ENCODE results near the gene CSPG4. TPM values are rescaled to one million over a fixed set of nuclear protein-coding genes. Genes with fewer than 3 reads are reported as not detected.

CSPG4 gene
- total and polyA plus RNA-seq, 2 of the 8 experiments (the other 6 are each of a cell fraction or from before 2014, with no cell fraction given): 1.4 to 3.0 TPM

- no peak overlapping the region for H3K4ac ChIP-seq (replicated peaks; ENCODE audit: insufficient read length, low read depth, low read length)
- 0 out of 2 replicates have a peak overlapping the region, but pooled peaks have one; percentile 24 for H2BK5ac ChIP-seq (ENCODE audit: low read depth, low read length)
- DNase-seq (ENCODE audit: low read depth in 1 of 2, low spot score in 2 of 2) (no peak), FAIRE-seq (no peak)
- H3K79me2 ChIP-seq (ENCODE audit: control insufficient read depth in 1 of 2, insufficient read depth in 2 of 2, low read length in 2 of 2): no peaks in the 10 kb centered on the region; a peak in 1 of 4 replicates
- no peak overlapping the region for H4K8ac ChIP-seq (ENCODE audit: extremely low read depth, insufficient read depth, low read length)
- H3K56ac ChIP-seq (replicated peaks; ENCODE audit: insufficient read length, low read depth, low read length): no peak overlapping the region
- no peak overlapping the region for H3K23ac ChIP-seq (ENCODE audit: insufficient read length)
- peaks cover 0 to 4% of the 10 kb centered on the region in 2 experiments; a peak in 1 of 4 replicates for H3K9me3 ChIP-seq (ENCODE audit: insufficient read depth in 2 of 2, low read depth in 1 of 2, low read length in 1 of 2)
- ChIA-PET POLR2A (ENCODE audit: partially characterized antibody) (interaction anchor here (1.4 to 1.7 kb wide), 2 partner anchors 16 to 20 kb away, joined by 3 to 5 read pairs; no protein-coding TSS in a partner anchor), CTCF (ENCODE audit: partially characterized antibody) (interaction anchor here (1.5 to 3.1 kb wide), 3 partner anchors 12 to 71 kb away, joined by 3 to 9 read pairs (median 8); no protein-coding TSS in a partner anchor)
- no peak overlapping the region for H3K9ac ChIP-seq (replicated peaks in 1 of 4; ENCODE audit: extremely low read depth in 1 of 4, low read depth in 3 of 4, low read length in 3 of 4)
- no peak overlapping the region for H2AFZ ChIP-seq (ENCODE audit: low read length)
- H4K91ac ChIP-seq (replicated peaks; ENCODE audit: insufficient read length, low read length): no peak overlapping the region
- H3K4me2 ChIP-seq (ENCODE audit: insufficient read depth in 1 of 2, low read depth in 2 of 2, low read length in 2 of 2): no peak overlapping the region; a peak in 1 of 4 replicates
- H3K79me1 ChIP-seq (ENCODE audit: low read depth, low read length): peaks cover 3% of the 10 kb centered on the region; the same call in 1 of the 2 replicates
- H3K4me1 ChIP-seq (replicated peaks in 1 of 4; ENCODE audit: control insufficient read depth in 3 of 4, insufficient read depth in 4 of 4, low read length in 3 of 4): peaks cover 0 to 7% (median 2%) of the 10 kb centered on the region in 4 experiments
- H2BK120ac ChIP-seq (replicated peaks; ENCODE audit: low read depth, low read length): no peak overlapping the region
- no peak overlapping the region for H3K18ac ChIP-seq (ENCODE audit: extremely low read depth, low read length)
- H2AK5ac ChIP-seq (ENCODE audit: low read depth, low read length): peak overlapping the region; percentile 69
- H3K14ac ChIP-seq (ENCODE audit: insufficient read length): no peak overlapping the region
- H3K36me3 ChIP-seq (ENCODE audit: control insufficient read depth in 2 of 4, insufficient read depth in 4 of 4, low read length in 3 of 4): no peaks in the 10 kb centered on the region
- H4K20me1 ChIP-seq (replicated peaks in 1 of 2; ENCODE audit: control insufficient read depth in 1 of 2, insufficient read depth in 2 of 2, low read length in 2 of 2): no peaks in the 10 kb centered on the region
- no peak overlapping the region for H2BK20ac ChIP-seq (ENCODE audit: low read length)
- peaks cover 0 to 16% (median 14%) of the 10 kb centered on the region in 4 experiments; a peak in 6 of 7 replicates for H3K27me3 ChIP-seq (replicated peaks in 1 of 4; ENCODE audit: control insufficient read depth in 3 of 4, extremely low read depth in 1 of 4, insufficient read depth in 3 of 4, low read length in 3 of 4)
- H3K27ac ChIP-seq (ENCODE audit: low read depth, low read length): no peak overlapping the region
- peaks cover 4% of the 10 kb centered on the region; the same call in 1 of the 2 replicates for H3K23me2 ChIP-seq (ENCODE audit: low read depth, low read length)
- H2BK12ac ChIP-seq (ENCODE audit: low read depth, low read length): 0 out of 2 replicates have a peak overlapping the region, but pooled peaks have one; percentile 11
- peak overlapping the region; percentile 13 for H2BK15ac ChIP-seq (ENCODE audit: low read length)
- no peak overlapping the region for H4K5ac ChIP-seq (ENCODE audit: insufficient read length, low read depth, low read length)
- H3K4me3 ChIP-seq (ENCODE audit: extremely low read depth in 1 of 4, insufficient read depth in 2 of 4, low read depth in 3 of 4, low read length in 4 of 4): no peak overlapping the region
- WGBS, 2 experiments (ENCODE audit: extremely low coverage in 1 of 2, insufficient coverage in 1 of 2, insufficient read length in 1 of 2, insufficient replicate concordance in 2 of 2, low coverage in 1 of 2, low lambda C conversion rate in 2 of 2, missing lambda C conversion rate in 1 of 2): 94% methylated on average over 5 of the region's 5 CpGs; no CpG with 5 or more reads in 1 of the 2 experiments
- TF ChIP-seq KDM1A (IDR thresholded peaks at IDR 0.05; ENCODE audit: borderline replicate concordance, low read length): no peak
- TF ChIP-seq FOSL1 (IDR thresholded peaks at IDR 0.05; ENCODE audit: insufficient read depth, low read depth, low read length): no peak
- TF ChIP-seq RXRA (IDR thresholded peaks at IDR 0.05; ENCODE audit: insufficient read depth, low read depth, low read length): no peak
- no peak for TF ChIP-seq E2F6 (IDR thresholded peaks at IDR 0.05)
- no peak for TF ChIP-seq GTF2F1 (IDR thresholded peaks at IDR 0.05; ENCODE audit: borderline replicate concordance, low read depth, low read length)
- TF ChIP-seq CREB1 (IDR thresholded peaks at IDR 0.05): no peak
- TF ChIP-seq CTCF (IDR thresholded peaks at IDR 0.05; ENCODE audit: control extremely low read depth in 1 of 3, insufficient read depth in 1 of 3, low read depth in 1 of 3, low read length in 3 of 3): no peak
- no peak for TF ChIP-seq BRCA1 (IDR thresholded peaks at IDR 0.05; ENCODE audit: low read depth, low read length)
- TF ChIP-seq EZH2 (IDR thresholded peaks at IDR 0.05; ENCODE audit: low read depth, low read length, severe bottlenecking): no peak
Observed at GRCh38 chr15:75739791-75740190, 27.1 kb upstream of the CSPG4 start.

Measured in H1 (cell line).